Measurements from ENCODE around the gene RPH3AL. TPM values are rescaled to one million over a fixed set of nuclear protein-coding genes. Genes with fewer than 3 reads are reported as not detected.

RPH3AL gene
- total and polyA plus RNA-seq, 10 of the 15 experiments (the other 5 are each of a cell fraction or from before 2014, with no cell fraction given), result 0.04 to 1.2 (median 0.47) TPM; not detected in 2

DNA sequence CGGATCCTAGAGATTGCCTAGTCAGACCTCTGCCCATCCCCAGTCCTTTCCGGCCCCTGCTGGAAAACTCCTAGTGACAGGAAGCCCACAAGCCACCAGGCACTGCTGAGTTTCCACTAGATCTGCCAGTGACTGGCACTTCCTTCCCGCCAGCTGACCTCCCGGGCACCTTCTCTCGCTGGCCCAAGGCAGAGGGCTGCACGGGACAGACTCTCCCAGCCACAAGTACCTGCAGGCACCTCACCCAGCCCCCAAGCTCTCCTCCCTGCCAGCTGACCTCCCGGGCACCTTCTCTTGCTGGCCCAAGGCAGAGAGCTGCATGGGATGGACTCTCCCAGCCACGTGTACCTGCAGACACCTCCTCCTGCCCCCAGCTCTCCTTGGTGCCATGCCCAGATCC lies 104.8 kb downstream of the RPH3AL start:
- no peaks in the 10 kb centered on the region for H3K79me2 ChIP-seq (ENCODE audit: control insufficient read depth, insufficient read depth, low read length)
- no peak for FAIRE-seq
- ATAC-seq, result no peak
- CTCF ChIA-PET, result no interaction called here
- intact Hi-C loops (cut with micrococcal nuclease; ENCODE audit: unreplicated experiment), result no loop called here
- no TSS peak for BruUV-seq (replicated peaks)
- no peaks in the 10 kb centered on the region for H4K20me1 ChIP-seq (ENCODE audit: control insufficient read depth, insufficient read depth)
- no peak overlapping the region for H3K27ac ChIP-seq (ENCODE audit: control insufficient read depth, insufficient read depth)
- in situ Hi-C loops (cut with MboI), result no loop called here
- no peaks in the 10 kb centered on the region for H3K4me1 ChIP-seq (ENCODE audit: control insufficient read depth, insufficient read depth, low read length)
- no peaks in the 10 kb centered on the region for H3K27me3 ChIP-seq (replicated peaks in 1 of 2; ENCODE audit: control insufficient read depth in 2 of 2, insufficient read depth in 2 of 2, low read length in 1 of 2)
- SMC1A ChIA-PET (ENCODE audit: uncharacterized antibody, unreplicated experiment), result no interaction called here
- TF ChIP-seq SMAD5 (IDR thresholded peaks at IDR 0.05; ENCODE audit: low read depth) (no peak), ZNF24 (IDR thresholded peaks at IDR 0.05) (no peak), MTA3 (IDR thresholded peaks at IDR 0.05; ENCODE audit: borderline replicate concordance, low read length) (no peak), SUZ12 (IDR thresholded peaks at IDR 0.05; ENCODE audit: unreplicated experiment) (no peak), NBN (IDR thresholded peaks at IDR 0.05) (no peak)
- TF ChIP-seq, protein P1, sequence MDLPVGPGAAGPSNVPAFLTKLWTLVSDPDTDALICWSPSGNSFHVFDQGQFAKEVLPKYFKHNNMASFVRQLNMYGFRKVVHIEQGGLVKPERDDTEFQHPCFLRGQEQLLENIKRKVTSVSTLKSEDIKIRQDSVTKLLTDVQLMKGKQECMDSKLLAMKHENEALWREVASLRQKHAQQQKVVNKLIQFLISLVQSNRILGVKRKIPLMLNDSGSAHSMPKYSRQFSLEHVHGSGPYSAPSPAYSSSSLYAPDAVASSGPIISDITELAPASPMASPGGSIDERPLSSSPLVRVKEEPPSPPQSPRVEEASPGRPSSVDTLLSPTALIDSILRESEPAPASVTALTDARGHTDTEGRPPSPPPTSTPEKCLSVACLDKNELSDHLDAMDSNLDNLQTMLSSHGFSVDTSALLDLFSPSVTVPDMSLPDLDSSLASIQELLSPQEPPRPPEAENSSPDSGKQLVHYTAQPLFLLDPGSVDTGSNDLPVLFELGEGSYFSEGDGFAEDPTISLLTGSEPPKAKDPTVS (IDR thresholded peaks at IDR 0.05; ENCODE audit: low read depth, low read length), result no peak
- TF ChIP-seq, protein P2, sequence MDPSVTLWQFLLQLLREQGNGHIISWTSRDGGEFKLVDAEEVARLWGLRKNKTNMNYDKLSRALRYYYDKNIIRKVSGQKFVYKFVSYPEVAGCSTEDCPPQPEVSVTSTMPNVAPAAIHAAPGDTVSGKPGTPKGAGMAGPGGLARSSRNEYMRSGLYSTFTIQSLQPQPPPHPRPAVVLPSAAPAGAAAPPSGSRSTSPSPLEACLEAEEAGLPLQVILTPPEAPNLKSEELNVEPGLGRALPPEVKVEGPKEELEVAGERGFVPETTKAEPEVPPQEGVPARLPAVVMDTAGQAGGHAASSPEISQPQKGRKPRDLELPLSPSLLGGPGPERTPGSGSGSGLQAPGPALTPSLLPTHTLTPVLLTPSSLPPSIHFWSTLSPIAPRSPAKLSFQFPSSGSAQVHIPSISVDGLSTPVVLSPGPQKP (IDR thresholded peaks at IDR 0.05; ENCODE audit: low read depth, low read length), result no peak
- no peaks in the 10 kb centered on the region for H3K36me3 ChIP-seq (ENCODE audit: control insufficient read depth in 2 of 2, insufficient read depth in 2 of 2, low read length in 1 of 2)
- 13% methylated on average over 8 of the region's 8 CpGs for WGBS (ENCODE audit: insufficient coverage, insufficient replicate concordance, low lambda C conversion rate, missing lambda C conversion rate)
- POLR2A ChIA-PET, result no interaction called here
- H3K9me3 ChIP-seq (replicated peaks; ENCODE audit: control insufficient read depth, insufficient read depth, low read length), result no peaks in the 10 kb centered on the region; the same call in 2 of the 3 replicates
- RAD21 ChIA-PET (ENCODE audit: unreplicated experiment), result no interaction called here
- H2AFZ ChIP-seq (ENCODE audit: control insufficient read depth, low read depth, low read length), result no peak overlapping the region
- H3K4me3 ChIP-seq, result no peak overlapping the region
- H3K9ac ChIP-seq (ENCODE audit: control insufficient read depth, insufficient read depth, low read length), result no peak overlapping the region
- DNase-seq (ENCODE audit: low read depth, low spot score), result no peak
- H3K4me2 ChIP-seq (ENCODE audit: control insufficient read depth, insufficient read depth), result no peak overlapping the region
